H1 (cell line): ENCODE data around the gene LUZP1. TPM values are rescaled to one million over a fixed set of nuclear protein-coding genes. Genes with fewer than 3 reads are reported as not detected.

Experiments used
- CTCF ChIA-PET: fragments of 300-600 bp; sonication (Branson Sonifier 250); formaldehyde crosslinking; loops from one replicate; lab custom pipeline; 2021; ENCODE audit not compliant: partially characterized antibody; lab: Charles Lee
- POLR2A ChIA-PET: fragments of 300-600 bp; sonication (Branson Sonifier 250); formaldehyde crosslinking; loops from one replicate; lab custom pipeline; 2021; ENCODE audit warnings: inconsistent platforms; ENCODE audit not compliant: partially characterized antibody; lab: Charles Lee
- DNase-seq, 2 experiments: peaks; one replicate each; pipeline versions ENCODE4 v3.0.0 to v3.0.0-alpha.2; 2010 to 2022; ENCODE audit warnings: low spot score in 2 of 2, low read depth in 1 of 2, mixed read lengths in 1 of 2
- FAIRE-seq: peaks from 2 replicates; lab custom pipeline; 2011; peaks lifted over from hg19 to GRCh38; lab: Jason Lieb, UNC
- H2AFZ ChIP-seq: 2 replicates; pipeline ENCODE4 v1.8.1; 2012; ENCODE audit warnings: low read length, inconsistent platforms
- H2AK5ac ChIP-seq: 2 replicates; pipeline ENCODE4 v1.6.1; 2013; ENCODE audit warnings: low read depth, low read length
- H2BK120ac ChIP-seq: replicated peaks from 2 replicates; pipeline ENCODE3; 2013; ENCODE audit warnings: low read depth, low read length, inconsistent platforms
- H2BK12ac ChIP-seq: 2 replicates; pipeline ENCODE4 v1.6.1; 2013; ENCODE audit warnings: low read depth, low read length
- H2BK15ac ChIP-seq: 2 replicates; pipeline ENCODE4 v1.6.1; 2013; ENCODE audit warnings: low read length
- H2BK20ac ChIP-seq: 2 replicates; pipeline ENCODE4 v1.6.1; 2013; ENCODE audit warnings: low read length
- H2BK5ac ChIP-seq: 2 replicates; pipeline ENCODE4 v1.6.1; 2013; ENCODE audit warnings: low read depth, low read length
- H3K14ac ChIP-seq: 2 replicates; pipeline ENCODE4 v1.6.1; 2013; ENCODE audit warnings: inconsistent platforms; ENCODE audit not compliant: insufficient read length
- H3K18ac ChIP-seq: 2 replicates; pipeline ENCODE4 v1.6.1; 2013; ENCODE audit warnings: low read length; ENCODE audit errors: extremely low read depth
- H3K23ac ChIP-seq: 2 replicates; pipeline ENCODE4 v1.6.1; 2013; ENCODE audit warnings: inconsistent platforms; ENCODE audit not compliant: insufficient read length
- H3K23me2 ChIP-seq: 2 replicates; pipeline ENCODE4 v1.6.1; 2013; ENCODE audit warnings: low read depth, low read length
- H3K27ac ChIP-seq: 2 replicates; pipeline ENCODE4 v1.6.1; 2011; ENCODE audit warnings: low read depth, low read length, inconsistent platforms
- H3K27me3 ChIP-seq, 4 experiments: replicated peaks in 1 of 4; 1 replicate in 1 of 4; 2 replicates in 3 of 4; pipeline versions ENCODE4 v1.6.1 to v1.8.1; 2011 to 2013; ENCODE audit warnings: low read length in 3 of 4, mild to moderate bottlenecking in 3 of 4, inconsistent platforms in 2 of 4, mixed read lengths in 2 of 4, moderate library complexity in 1 of 4; ENCODE audit not compliant: control insufficient read depth in 3 of 4, insufficient read depth in 3 of 4; ENCODE audit errors: extremely low read depth in 1 of 4
- H3K36me3 ChIP-seq, 4 experiments: 2 replicates each; pipeline versions ENCODE4 v1.6.1 to v1.8.1; 2011 to 2013; ENCODE audit warnings: mild to moderate bottlenecking in 4 of 4, low read length in 3 of 4, moderate library complexity in 2 of 4, control low read depth in 1 of 4, inconsistent platforms in 1 of 4; ENCODE audit not compliant: insufficient read depth in 4 of 4, control insufficient read depth in 2 of 4
- H3K4ac ChIP-seq: replicated peaks from 2 replicates; pipeline ENCODE3; 2013; ENCODE audit warnings: low read length, low read depth, mixed read lengths, inconsistent platforms; ENCODE audit not compliant: insufficient read length
- H3K4me1 ChIP-seq, 4 experiments: replicated peaks in 1 of 4; 1 replicate in 1 of 4; 2 replicates in 3 of 4; pipeline versions ENCODE4 v1.6.1 to v1.8.1; 2011 to 2013; ENCODE audit warnings: low read length in 3 of 4, inconsistent platforms in 2 of 4, mixed read lengths in 1 of 4; ENCODE audit not compliant: insufficient read depth in 4 of 4, control insufficient read depth in 3 of 4
- H3K4me2 ChIP-seq, 2 experiments: 2 replicates each; pipeline versions ENCODE4 v1.6.1 to v1.8.1; 2011 to 2013; ENCODE audit warnings: low read depth in 2 of 2, low read length in 2 of 2, control low read depth in 1 of 2, inconsistent platforms in 1 of 2, mild to moderate bottlenecking in 1 of 2; ENCODE audit not compliant: insufficient read depth in 1 of 2
- H3K4me3 ChIP-seq, 4 experiments: fragments of 200-600, 300-600 bp in 1 of 4; sonication (generic), shearing (Covaris generic), sonication (Bioruptor Twin) in 1 of 4; 2 replicates each; pipeline versions ENCODE4 v1.5.1 to v1.8.1; 2011 to 2016; ENCODE audit warnings: low read length in 4 of 4, low read depth in 3 of 4, control low read depth in 2 of 4, inconsistent platforms in 2 of 4, mild to moderate bottlenecking in 2 of 4, mixed read lengths in 1 of 4, moderate library complexity in 1 of 4; ENCODE audit not compliant: insufficient read depth in 2 of 4; ENCODE audit errors: extremely low read depth in 1 of 4
- H3K56ac ChIP-seq: replicated peaks from 2 replicates; pipeline ENCODE3; 2013; ENCODE audit warnings: low read depth, mild to moderate bottlenecking, mixed read lengths, low read length, inconsistent platforms; ENCODE audit not compliant: insufficient read length
- H3K79me1 ChIP-seq: 2 replicates; pipeline ENCODE4 v1.6.1; 2013; ENCODE audit warnings: low read depth, low read length, control low read depth
- H3K79me2 ChIP-seq, 2 experiments: 2 replicates each; pipeline versions ENCODE4 v1.6.1 to v1.8.1; 2012 to 2013; ENCODE audit warnings: low read length in 2 of 2, mild to moderate bottlenecking in 2 of 2, inconsistent platforms in 1 of 2; ENCODE audit not compliant: insufficient read depth in 2 of 2, control insufficient read depth in 1 of 2
- H3K9ac ChIP-seq, 4 experiments: replicated peaks in 1 of 4; 1 replicate in 1 of 4; 2 replicates in 3 of 4; pipeline versions ENCODE4 v1.6.1 to v1.8.1; 2011 to 2013; ENCODE audit warnings: low read depth in 3 of 4, low read length in 3 of 4, control low read depth in 2 of 4, mild to moderate bottlenecking in 2 of 4, moderate library complexity in 2 of 4, inconsistent platforms in 1 of 4; ENCODE audit errors: extremely low read depth in 1 of 4
- H3K9me3 ChIP-seq, 2 experiments: 2 replicates each; pipeline versions ENCODE4 v1.6.1 to v1.8.1; 2012 to 2013; ENCODE audit warnings: mild to moderate bottlenecking in 2 of 2, moderate library complexity in 2 of 2, control low read depth in 1 of 2, inconsistent platforms in 1 of 2, low read depth in 1 of 2, low read length in 1 of 2, mixed read lengths in 1 of 2; ENCODE audit not compliant: insufficient read depth in 2 of 2
- H4K20me1 ChIP-seq, 2 experiments: replicated peaks in 1 of 2; 2 replicates each; pipeline versions ENCODE3 to v1.8.1; 2011 to 2013; ENCODE audit warnings: inconsistent platforms in 2 of 2, low read length in 2 of 2, mild to moderate bottlenecking in 1 of 2; ENCODE audit not compliant: insufficient read depth in 2 of 2, control insufficient read depth in 1 of 2
- H4K5ac ChIP-seq: 2 replicates; pipeline ENCODE4 v1.6.1; 2013; ENCODE audit warnings: low read length, low read depth, mixed read lengths, inconsistent platforms; ENCODE audit not compliant: insufficient read length
- H4K8ac ChIP-seq: 2 replicates; pipeline ENCODE4 v1.8.0; 2013; ENCODE audit warnings: mild to moderate bottlenecking, moderate library complexity, low read length, inconsistent platforms; ENCODE audit not compliant: insufficient read depth; ENCODE audit errors: extremely low read depth
- H4K91ac ChIP-seq: replicated peaks from 2 replicates; pipeline ENCODE3; 2013; ENCODE audit warnings: low read length, mixed read lengths, inconsistent platforms; ENCODE audit not compliant: insufficient read length
- BCL11A ChIP-seq, 2 experiments: IDR thresholded peaks; one replicate each; pipeline ENCODE4 v1.6.1; 2011; ENCODE audit warnings: low read depth in 2 of 2, low read length in 2 of 2, mild to moderate bottlenecking in 2 of 2
- CTBP2 ChIP-seq: IDR thresholded peaks from 2 replicates; pipeline ENCODE4 v1.7.0; 2011; ENCODE audit warnings: borderline replicate concordance, mild to moderate bottlenecking, moderate library complexity, mixed read lengths, low read length; ENCODE audit not compliant: insufficient read depth, insufficient read length
- EP300 ChIP-seq, 2 experiments: IDR thresholded peaks; 1 replicate in 1 of 2; 2 replicates in 1 of 2; pipeline ENCODE4 v1.6.1; 2011 to 2012; ENCODE audit warnings: low read depth in 2 of 2, low read length in 2 of 2, mild to moderate bottlenecking in 2 of 2, borderline replicate concordance in 1 of 2, inconsistent platforms in 1 of 2, moderate library complexity in 1 of 2
- GTF2F1 ChIP-seq: IDR thresholded peaks from 2 replicates; pipeline ENCODE4 v1.6.1; 2012; ENCODE audit warnings: low read depth, low read length, improper control_type of control experiment, borderline replicate concordance
- HDAC6 ChIP-seq: IDR thresholded peaks from one replicate; pipeline ENCODE4 v1.7.1; 2012; ENCODE audit warnings: low read depth, mild to moderate bottlenecking, inconsistent platforms, low read length, moderate library complexity
- JUND ChIP-seq: IDR thresholded peaks from 2 replicates; pipeline ENCODE4 v1.6.1; 2011; ENCODE audit warnings: mild to moderate bottlenecking, improper control_type of control experiment, low read length
- MAFK ChIP-seq: IDR thresholded peaks from 2 replicates; pipeline ENCODE4 v1.6.1; 2012; ENCODE audit warnings: low read depth, mild to moderate bottlenecking, improper control_type of control experiment, low read length
- POU5F1 ChIP-seq: IDR thresholded peaks from 2 replicates; pipeline ENCODE4 v1.6.1; 2011; ENCODE audit warnings: low read depth, mild to moderate bottlenecking, low read length, moderate library complexity
- SIN3A ChIP-seq, 2 experiments: IDR thresholded peaks in 1 of 2; conservative IDR thresholded peaks in 1 of 2; 2 replicates each; pipeline ENCODE4 v1.6.1; 2011 to 2012; ENCODE audit warnings: low read length in 2 of 2, improper control_type of control experiment in 1 of 2, low read depth in 1 of 2, mild to moderate bottlenecking in 1 of 2
- SP4 ChIP-seq: IDR thresholded peaks from 2 replicates; pipeline ENCODE4 v1.6.1; 2012; ENCODE audit warnings: low read length, inconsistent platforms
- WGBS, 2 experiments: shearing (Covaris generic) in 1 of 2; methylation state at CpG; one replicate each; pipeline versions ENCODE4 v1.1.6 to v1.1.7; 2013 to 2015; ENCODE audit warnings: low lambda C conversion rate in 2 of 2, mixed read lengths in 2 of 2, inconsistent platforms in 1 of 2, low coverage in 1 of 2, missing lambda C conversion rate in 1 of 2; ENCODE audit not compliant: insufficient replicate concordance in 2 of 2, insufficient coverage in 1 of 2, insufficient read length in 1 of 2; ENCODE audit errors: extremely low coverage in 1 of 2, missing lambda C conversion rate in 1 of 2; 5-methylcytosine and 5-hydroxymethylcytosine counted together
- polyA plus RNA-seq, 7 experiments: library from polyadenylated mRNA; depleted of rRNA in 3 of 7; stranded (reverse) in 5 of 7; unstranded in 2 of 7; fragments of >200 nt in 5 of 7; fragments of 200-250 nt in 2 of 7; gene quantifications; 1 replicate in 5 of 7; 2 replicates in 1 of 7; 4 replicates in 1 of 7; pipeline versions ENCODE4 v1.2.1 to v1.2.3, GENCODE V29; 2011 to 2013; ENCODE audit warnings: missing spikeins in 2 of 7, mixed read lengths in 2 of 7
- total RNA-seq: library from RNA; stranded (reverse); fragmentation: NEBNext Ultra II Directional; extraction: Animal tissue kit (Norgen Biotek cat#: 25700); gene quantifications from 2 replicates; pipeline ENCODE4 v1.2.1, GENCODE V29; 2021

LUZP1 gene
- total and polyA plus RNA-seq, 2 of the 8 experiments (the other 6 are each of a cell fraction or from before 2014, with no cell fraction given) = 14.0 to 60.5 TPM

DNA sequence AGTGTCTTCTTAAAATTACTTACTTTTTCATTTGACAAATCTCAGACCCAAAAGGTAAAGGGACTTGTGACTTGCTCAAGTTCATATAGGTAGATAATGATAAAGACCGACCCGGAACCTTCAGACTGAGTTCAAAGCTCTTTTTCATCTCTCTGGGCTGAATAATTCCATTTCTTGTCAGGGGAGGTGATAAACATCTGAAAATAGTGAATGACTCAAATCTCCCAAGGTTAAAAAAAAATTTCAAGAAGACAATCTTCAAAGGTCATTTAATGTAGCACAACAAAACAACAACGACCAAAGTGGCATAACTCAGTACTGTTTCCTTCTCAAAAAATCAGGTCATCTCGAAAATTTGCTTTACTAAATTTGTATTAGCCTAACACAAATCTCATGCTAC, 20.6 kb downstream of the LUZP1 start:
- H2BK20ac ChIP-seq = no peak overlapping the region
- H3K23ac ChIP-seq = no peak overlapping the region
- peaks cover 0 to 2% (median 0%) of the 10 kb centered on the region in 4 experiments; a peak in 1 of 8 replicates for H3K36me3 ChIP-seq
- H3K9me3 ChIP-seq = no peaks in the 10 kb centered on the region
- WGBS, 2 experiments = 91% methylated on average over 4 of the region's 4 CpGs; no CpG with 5 or more reads in 1 of the 2 experiments
- H3K79me1 ChIP-seq = peaks cover 5% of the 10 kb centered on the region; the same call in 1 of the 2 replicates
- FAIRE-seq = no peak
- no peak overlapping the region for H3K18ac ChIP-seq
- H3K4ac ChIP-seq = no peak overlapping the region
- no peak overlapping the region for H4K8ac ChIP-seq
- no peak overlapping the region for H3K4me2 ChIP-seq
- ChIA-PET POLR2A (no interaction called here), CTCF (interaction anchor here (0.7 to 1.6 kb wide), 2 partner anchors 36 to 45 kb away, joined by 3 read pairs; no protein-coding TSS in a partner anchor)
- H3K14ac ChIP-seq = no peak overlapping the region
- no peak overlapping the region for H4K5ac ChIP-seq
- H2AFZ ChIP-seq = no peak overlapping the region
- peaks cover 11 to 93% of the 10 kb centered on the region in 2 experiments; a peak in 3 of 4 replicates for H3K79me2 ChIP-seq
- H3K9ac ChIP-seq = no peak overlapping the region
- H2BK12ac ChIP-seq = no peak overlapping the region
- no peak overlapping the region for H3K4me3 ChIP-seq
- no peak overlapping the region for H3K27ac ChIP-seq
- no peaks in the 10 kb centered on the region for H3K4me1 ChIP-seq
- TF ChIP-seq JUND (no peak), CTBP2 (no peak), GTF2F1 (no peak), MAFK (no peak), HDAC6 (no peak), SIN3A (conservative IDR thresholded peaks at IDR 0.05 in 1 of 2, IDR thresholded peaks at IDR 0.05 in 1 of 2; ENCODE audit: low read depth in 1 of 2, low read length in 2 of 2) (no peak), EP300 (IDR thresholded peaks at IDR 0.05; ENCODE audit: borderline replicate concordance in 1 of 2, low read depth in 2 of 2, low read length in 2 of 2) (no peak), BCL11A (IDR thresholded peaks at IDR 0.05; ENCODE audit: low read depth in 2 of 2, low read length in 2 of 2) (no peak), POU5F1 (no peak), SP4 (no peak)
- no peak overlapping the region for H2AK5ac ChIP-seq
- no peak overlapping the region for H2BK15ac ChIP-seq
- no peak overlapping the region for H4K91ac ChIP-seq
- H3K27me3 ChIP-seq = no peaks in the 10 kb centered on the region
- peaks cover 10 to 11% of the 10 kb centered on the region in 2 experiments for H4K20me1 ChIP-seq
- H3K56ac ChIP-seq = no peak overlapping the region
- no peak overlapping the region for H2BK120ac ChIP-seq
- DNase-seq = no peak
- H3K23me2 ChIP-seq = no peaks in the 10 kb centered on the region
- no peak overlapping the region for H2BK5ac ChIP-seq
